SK-N-SH (cell line): ENCODE results near the gene HDDC2. TPM values are rescaled to one million over a fixed set of nuclear protein-coding genes. Genes with fewer than 3 reads are reported as not detected.

ENCODE experiments used
- CTCF ChIA-PET: fragments of 300-600, 350-600 bp; formaldehyde crosslinking; extraction: SDS; loops from one replicate; lab custom pipeline; 2021; lab: Yijun Ruan, JAX
- POLR2A ChIA-PET: fragments of 350-600 bp; sonication (Branson Sonifier 250); formaldehyde crosslinking; extraction: SDS; loops from one replicate; lab custom pipeline; 2020; ENCODE audit warnings: antibody characterized with exemption, inconsistent platforms; lab: Yijun Ruan, JAX
- DNase-seq: peaks from one replicate; pipeline ENCODE4 v3.0.0; 2012
- H2AFZ ChIP-seq: fragments of 200-600 bp; sonication (generic); 2 replicates; pipeline ENCODE4 v1.8.1; 2016; ENCODE audit warnings: antibody characterized with exemption, mild to moderate bottlenecking, low read depth
- H3F3A ChIP-seq: fragments of 200-600 bp; sonication (generic); replicated peaks from 2 replicates; pipeline ENCODE3; 2016; ENCODE audit warnings: antibody characterized with exemption, mild to moderate bottlenecking; ENCODE audit not compliant: insufficient read depth
- H3K27ac ChIP-seq, 2 experiments: fragments of 200-500 bp in 1 of 2; fragments of 200-600 bp in 1 of 2; sonication (Bioruptor generic) in 1 of 2; sonication (generic), shearing (Covaris generic) in 1 of 2; 2 replicates each; pipeline versions ENCODE4 v1.5.1 to v1.6.1; 2014 to 2016; ENCODE audit warnings: low read depth in 2 of 2, inconsistent platforms in 1 of 2, low read length in 1 of 2, mild to moderate bottlenecking in 1 of 2, mixed read lengths in 1 of 2
- H3K27me3 ChIP-seq: fragments of 200-600 bp; sonication (generic), shearing (Covaris generic); 2 replicates; pipeline ENCODE4 v1.6.1; 2016; ENCODE audit warnings: mixed run types; ENCODE audit not compliant: insufficient read depth
- H3K36me3 ChIP-seq, 2 experiments: fragments of 200-500 bp in 1 of 2; fragments of 200-600 bp in 1 of 2; sonication (Bioruptor generic) in 1 of 2; sonication (generic) in 1 of 2; replicated peaks in 1 of 2; 2 replicates each; pipeline versions ENCODE3 to v1.5.1; 2014 to 2016; ENCODE audit warnings: low read length in 1 of 2, mild to moderate bottlenecking in 1 of 2; ENCODE audit not compliant: insufficient read depth in 2 of 2, control insufficient read depth in 1 of 2
- H3K4me1 ChIP-seq, 2 experiments: fragments of 200-500 bp in 1 of 2; fragments of 200-600 bp in 1 of 2; sonication (Bioruptor generic) in 1 of 2; sonication (generic), shearing (Covaris generic) in 1 of 2; 2 replicates each; pipeline versions ENCODE4 v1.5.1 to v1.6.1; 2014 to 2016; ENCODE audit warnings: low read depth in 1 of 2, low read length in 1 of 2, mixed run types in 1 of 2; ENCODE audit not compliant: insufficient read depth in 2 of 2, control insufficient read depth in 1 of 2
- H3K4me2 ChIP-seq: fragments of 200-600 bp; sonication (generic), shearing (Covaris generic); 2 replicates; pipeline ENCODE4 v1.6.1; 2017; ENCODE audit warnings: mixed run types
- H3K4me3 ChIP-seq, 2 experiments: fragments of 200-500 bp in 1 of 2; fragments of 200-600 bp in 1 of 2; sonication (Bioruptor generic) in 1 of 2; sonication (generic), shearing (Covaris generic) in 1 of 2; 2 replicates each; pipeline versions ENCODE4 v1.5.1 to v1.8.1; 2014 to 2016; ENCODE audit warnings: low read depth in 2 of 2, inconsistent platforms in 1 of 2, low read length in 1 of 2, mild to moderate bottlenecking in 1 of 2, mixed read lengths in 1 of 2, moderate library complexity in 1 of 2
- H3K79me2 ChIP-seq: fragments of 200-600 bp; sonication (generic); 2 replicates; pipeline ENCODE4 v1.8.1; 2017; ENCODE audit warnings: mild to moderate bottlenecking; ENCODE audit not compliant: insufficient read depth
- H3K9ac ChIP-seq: fragments of 200-600 bp; sonication (generic); 2 replicates; pipeline ENCODE4 v1.6.1; 2017; ENCODE audit warnings: mixed run types
- H3K9me2 ChIP-seq: fragments of 200-600 bp; sonication (generic); 2 replicates; pipeline ENCODE4 v1.6.1; 2017; ENCODE audit warnings: mixed run types
- H3K9me3 ChIP-seq: fragments of 200-600 bp; sonication (generic); 2 replicates; pipeline ENCODE4 v1.6.1; 2017; ENCODE audit warnings: mixed run types, mild to moderate bottlenecking, moderate library complexity
- H4K20me1 ChIP-seq: fragments of 200-600 bp; sonication (generic); 2 replicates; pipeline ENCODE4 v1.6.1; 2017; ENCODE audit warnings: mild to moderate bottlenecking, mixed run types; ENCODE audit not compliant: insufficient read depth
- CHD2 ChIP-seq: fragments of 150-350 bp; IDR thresholded peaks from 2 replicates; pipeline ENCODE4 v1.6.1; 2018; ENCODE audit warnings: low read length; ENCODE audit not compliant: partially characterized antibody
- ELF1 ChIP-seq: IDR thresholded peaks from 2 replicates; pipeline ENCODE4 v1.4.0; 2012
- EZH2phosphoT487 ChIP-seq: fragments of 200-600 bp; sonication (generic); IDR thresholded peaks from 2 replicates; pipeline ENCODE4 v1.6.1; 2017; ENCODE audit warnings: low read depth, mixed run types, mild to moderate bottlenecking, antibody characterized with exemption, moderate library complexity, borderline replicate concordance
- FOSL2 ChIP-seq: IDR thresholded peaks from 2 replicates; pipeline ENCODE4 v1.4.0; 2012; ENCODE audit warnings: low read depth, mild to moderate bottlenecking, moderate library complexity, borderline replicate concordance
- GABPA ChIP-seq: IDR thresholded peaks from 2 replicates; pipeline ENCODE4 v1.4.0; 2012; ENCODE audit warnings: low read depth, mild to moderate bottlenecking
- JUND ChIP-seq: IDR thresholded peaks from 2 replicates; pipeline ENCODE4 v1.4.0; 2012
- MAX ChIP-seq: IDR thresholded peaks from 2 replicates; pipeline ENCODE4 v1.4.0; 2012; ENCODE audit warnings: low read depth
- MXI1 ChIP-seq: IDR thresholded peaks from 2 replicates; pipeline ENCODE4 v1.6.1; 2012; ENCODE audit warnings: mild to moderate bottlenecking, low read depth, low read length, improper control_type of control experiment
- NFIC ChIP-seq: IDR thresholded peaks from 2 replicates; pipeline ENCODE4 v1.4.0; 2012; ENCODE audit warnings: borderline replicate concordance
- NRF1 ChIP-seq: IDR thresholded peaks from 2 replicates; pipeline ENCODE4 v1.6.1; 2012; ENCODE audit warnings: low read depth, mild to moderate bottlenecking, low read length
- PBX3 ChIP-seq: IDR thresholded peaks from 2 replicates; pipeline ENCODE4; 2012
- RCOR1 ChIP-seq: fragments of 150-350 bp; IDR thresholded peaks from 2 replicates; pipeline ENCODE4 v1.6.1; 2017; ENCODE audit warnings: antibody characterized with exemption, low read length
- REST ChIP-seq: IDR thresholded peaks from 2 replicates; pipeline ENCODE4 v1.6.1; 2012; ENCODE audit warnings: mild to moderate bottlenecking, low read depth, low read length, moderate library complexity
- RFX5 ChIP-seq: IDR thresholded peaks from 2 replicates; pipeline ENCODE4 v1.6.1; 2012; ENCODE audit warnings: mild to moderate bottlenecking, improper control_type of control experiment, low read length
- SIN3A ChIP-seq: IDR thresholded peaks from 2 replicates; pipeline ENCODE4 v1.6.1; 2012; ENCODE audit warnings: low read depth, mild to moderate bottlenecking, low read length, moderate library complexity, borderline replicate concordance
- SMC3 ChIP-seq: IDR thresholded peaks from 2 replicates; pipeline ENCODE4 v1.6.1; 2012; ENCODE audit warnings: low read depth, low read length, improper control_type of control experiment
- TCF12 ChIP-seq: IDR thresholded peaks from 2 replicates; pipeline ENCODE4 v1.4.0; 2012
- USF2 ChIP-seq: fragments of 150-350 bp; IDR thresholded peaks from 2 replicates; pipeline ENCODE4 v1.6.1; 2017; ENCODE audit warnings: antibody characterized with exemption, low read length, low read depth, borderline replicate concordance
- ZBTB33 ChIP-seq: IDR thresholded peaks from 2 replicates; pipeline ENCODE4 v1.4.0; 2012; ENCODE audit warnings: low read depth, borderline replicate concordance
- WGBS: methylation state at CpG from one replicate; pipeline ENCODE4 v1.1.6; 2017; ENCODE audit warnings: low lambda C conversion rate; 5-methylcytosine and 5-hydroxymethylcytosine counted together
- polyA plus RNA-seq, 3 experiments: library from polyadenylated mRNA; depleted of rRNA; stranded (reverse); fragments of >200 nt; gene quantifications; 2 replicates each; pipeline ENCODE4 v1.2.3, GENCODE V29; 2012

The HDDC2 gene
- polyA plus RNA-seq, 1 of the 3 experiments (the other 2 are of a cell fraction): 85.5 TPM

GRCh38 chr6:125257351-125257750 lies 44.4 kb downstream of the HDDC2 start:
- Histone ChIP-seq H2AFZ (no peak overlapping the region), H3K27ac (no peak overlapping the region), H3K9me2 (no peaks in the 10 kb centered on the region), H3K9me3 (no peaks in the 10 kb centered on the region), H4K20me1 (no peaks in the 10 kb centered on the region), H3K27me3 (0 out of 2 replicates have a peak, but pooled peaks cover 3% of the 10 kb centered on the region), H3K79me2 (no peaks in the 10 kb centered on the region), H3F3A (no peaks in the 10 kb centered on the region), H3K4me1 (no peaks in the 10 kb centered on the region), H3K4me2 (no peak overlapping the region), H3K4me3 (no peak overlapping the region), H3K36me3 (no peaks in the 10 kb centered on the region), H3K9ac (no peak overlapping the region)
- TF ChIP-seq NRF1 (no peak), TCF12 (no peak)
- POLR2A ChIA-PET: no interaction called here
- 87% methylated on average over 3 of the region's 3 CpGs for WGBS
- DNase-seq: no peak
- CTCF ChIA-PET: no interaction called here

GRCh38 chr6:125255201-125255600 lies 46.6 kb downstream of the HDDC2 start:
- Histone ChIP-seq H3K79me2 (no peaks in the 10 kb centered on the region), H3K4me2 (no peak overlapping the region), H3K36me3 (no peaks in the 10 kb centered on the region), H3K9ac (no peak overlapping the region), H3K4me1 (no peaks in the 10 kb centered on the region; a peak in 1 of 4 replicates), H3K27ac (no peak overlapping the region), H4K20me1 (no peaks in the 10 kb centered on the region), H3K27me3 (0 out of 2 replicates have a peak, but pooled peaks cover 3% of the 10 kb centered on the region), H3F3A (no peaks in the 10 kb centered on the region), H2AFZ (no peak overlapping the region), H3K9me3 (no peaks in the 10 kb centered on the region), H3K4me3 (no peak overlapping the region), H3K9me2 (no peaks in the 10 kb centered on the region)
- ChIA-PET CTCF (no interaction called here), POLR2A (no interaction called here)
- TF ChIP-seq SIN3A: no peak
- TF ChIP-seq RCOR1: no peak
- TF ChIP-seq NFIC: no peak
- no peak for TF ChIP-seq MAX
- no peak for TF ChIP-seq SMC3
- no peak for TF ChIP-seq PBX3
- no peak for TF ChIP-seq CHD2
- TF ChIP-seq ELF1: no peak
- TF ChIP-seq RFX5: no peak
- TF ChIP-seq FOSL2: no peak
- TF ChIP-seq ZBTB33: no peak
- no peak for TF ChIP-seq GABPA
- no peak for TF ChIP-seq NRF1
- TF ChIP-seq USF2: no peak
- no peak for TF ChIP-seq JUND
- no peak for TF ChIP-seq REST
- no peak for TF ChIP-seq EZH2phosphoT487
- TF ChIP-seq MXI1: no peak
- WGBS: 28% methylated on average over 3 of the region's 3 CpGs
- DNase-seq: no peak
